HG03575 (cell line): ENCODE data around the gene DSCAML1.

ENCODE experiments used
- ATAC-seq: cut with Tn5 transposase; IDR thresholded peaks from one replicate; pipeline ENCODE4 v1.9.1; 2021; ENCODE audit not compliant: unreplicated experiment, insufficient number of reproducible peaks, low FRiP score; ENCODE audit errors: extremely low read depth

The DSCAML1 gene, protein sequence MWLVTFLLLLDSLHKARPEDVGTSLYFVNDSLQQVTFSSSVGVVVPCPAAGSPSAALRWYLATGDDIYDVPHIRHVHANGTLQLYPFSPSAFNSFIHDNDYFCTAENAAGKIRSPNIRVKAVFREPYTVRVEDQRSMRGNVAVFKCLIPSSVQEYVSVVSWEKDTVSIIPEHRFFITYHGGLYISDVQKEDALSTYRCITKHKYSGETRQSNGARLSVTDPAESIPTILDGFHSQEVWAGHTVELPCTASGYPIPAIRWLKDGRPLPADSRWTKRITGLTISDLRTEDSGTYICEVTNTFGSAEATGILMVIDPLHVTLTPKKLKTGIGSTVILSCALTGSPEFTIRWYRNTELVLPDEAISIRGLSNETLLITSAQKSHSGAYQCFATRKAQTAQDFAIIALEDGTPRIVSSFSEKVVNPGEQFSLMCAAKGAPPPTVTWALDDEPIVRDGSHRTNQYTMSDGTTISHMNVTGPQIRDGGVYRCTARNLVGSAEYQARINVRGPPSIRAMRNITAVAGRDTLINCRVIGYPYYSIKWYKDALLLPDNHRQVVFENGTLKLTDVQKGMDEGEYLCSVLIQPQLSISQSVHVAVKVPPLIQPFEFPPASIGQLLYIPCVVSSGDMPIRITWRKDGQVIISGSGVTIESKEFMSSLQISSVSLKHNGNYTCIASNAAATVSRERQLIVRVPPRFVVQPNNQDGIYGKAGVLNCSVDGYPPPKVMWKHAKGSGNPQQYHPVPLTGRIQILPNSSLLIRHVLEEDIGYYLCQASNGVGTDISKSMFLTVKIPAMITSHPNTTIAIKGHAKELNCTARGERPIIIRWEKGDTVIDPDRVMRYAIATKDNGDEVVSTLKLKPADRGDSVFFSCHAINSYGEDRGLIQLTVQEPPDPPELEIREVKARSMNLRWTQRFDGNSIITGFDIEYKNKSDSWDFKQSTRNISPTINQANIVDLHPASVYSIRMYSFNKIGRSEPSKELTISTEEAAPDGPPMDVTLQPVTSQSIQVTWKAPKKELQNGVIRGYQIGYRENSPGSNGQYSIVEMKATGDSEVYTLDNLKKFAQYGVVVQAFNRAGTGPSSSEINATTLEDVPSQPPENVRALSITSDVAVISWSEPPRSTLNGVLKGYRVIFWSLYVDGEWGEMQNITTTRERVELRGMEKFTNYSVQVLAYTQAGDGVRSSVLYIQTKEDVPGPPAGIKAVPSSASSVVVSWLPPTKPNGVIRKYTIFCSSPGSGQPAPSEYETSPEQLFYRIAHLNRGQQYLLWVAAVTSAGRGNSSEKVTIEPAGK (N-terminal part only)

DNA sequence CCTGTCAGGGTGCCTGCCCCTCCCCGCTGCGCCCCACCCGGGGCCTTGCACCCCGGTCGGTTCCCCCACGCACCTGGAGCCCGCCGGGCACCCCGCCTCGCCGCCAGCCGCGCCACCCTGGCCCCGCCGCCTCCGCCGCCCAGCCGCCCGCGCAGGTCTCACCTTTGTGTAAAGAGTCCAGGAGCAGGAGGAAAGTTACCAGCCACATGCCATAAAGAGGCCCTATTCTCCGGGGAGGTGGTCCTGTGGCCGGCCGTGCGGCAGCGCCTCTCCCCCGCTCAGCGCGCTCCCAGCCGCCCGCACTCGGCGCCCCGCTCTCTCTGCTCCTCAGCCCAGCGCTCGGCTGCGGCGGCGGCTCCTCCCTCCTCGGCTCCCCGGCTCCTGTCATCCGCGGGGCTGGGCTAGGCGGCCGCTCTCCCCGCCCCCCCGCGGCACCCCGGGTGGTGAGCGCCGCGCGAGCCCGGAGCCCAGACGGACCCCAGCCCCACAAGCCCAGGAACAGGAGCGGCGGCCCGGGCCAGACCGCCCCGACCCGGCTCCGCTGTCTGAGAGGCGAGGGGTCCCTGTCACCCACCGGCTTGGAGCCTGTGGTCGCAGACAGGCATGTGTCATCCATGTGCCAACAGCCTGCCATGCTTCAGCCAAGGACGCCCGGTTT lies at the start of gene DSCAML1:
Gene DSCAML1, minus strand, starts transcription at position 345 of the 658 bp plus-strand sequence. Its CDS starts 137 bp downstream, at position 208.
- no peak for ATAC-seq

- no peak for ATAC-seq
Measured at GRCh38 chr11:117843666-117844484, 46.9 kb upstream of the DSCAML1 start.

- no peak for ATAC-seq
Measured at GRCh38 chr11:117842131-117842941, 45.3 kb upstream of the DSCAML1 start.

GRCh38 chr11:117841551-117842031 lies 44.6 kb upstream of the DSCAML1 start:
- ATAC-seq: no peak

GRCh38 chr11:117840881-117841550 lies 44.0 kb upstream of the DSCAML1 start:
- no peak for ATAC-seq

- no peak for ATAC-seq
Measured at GRCh38 chr11:117839936-117840813, 43.2 kb upstream of the DSCAML1 start.

GRCh38 chr11:117839380-117839881 lies 42.4 kb upstream of the DSCAML1 start:
- no peak for ATAC-seq

- ATAC-seq: no peak
Measured at GRCh38 chr11:117838901-117839300, 41.9 kb upstream of the DSCAML1 start.

GRCh38 chr11:117837791-117838190 lies 40.8 kb upstream of the DSCAML1 start:
- ATAC-seq: no peak

DNA sequence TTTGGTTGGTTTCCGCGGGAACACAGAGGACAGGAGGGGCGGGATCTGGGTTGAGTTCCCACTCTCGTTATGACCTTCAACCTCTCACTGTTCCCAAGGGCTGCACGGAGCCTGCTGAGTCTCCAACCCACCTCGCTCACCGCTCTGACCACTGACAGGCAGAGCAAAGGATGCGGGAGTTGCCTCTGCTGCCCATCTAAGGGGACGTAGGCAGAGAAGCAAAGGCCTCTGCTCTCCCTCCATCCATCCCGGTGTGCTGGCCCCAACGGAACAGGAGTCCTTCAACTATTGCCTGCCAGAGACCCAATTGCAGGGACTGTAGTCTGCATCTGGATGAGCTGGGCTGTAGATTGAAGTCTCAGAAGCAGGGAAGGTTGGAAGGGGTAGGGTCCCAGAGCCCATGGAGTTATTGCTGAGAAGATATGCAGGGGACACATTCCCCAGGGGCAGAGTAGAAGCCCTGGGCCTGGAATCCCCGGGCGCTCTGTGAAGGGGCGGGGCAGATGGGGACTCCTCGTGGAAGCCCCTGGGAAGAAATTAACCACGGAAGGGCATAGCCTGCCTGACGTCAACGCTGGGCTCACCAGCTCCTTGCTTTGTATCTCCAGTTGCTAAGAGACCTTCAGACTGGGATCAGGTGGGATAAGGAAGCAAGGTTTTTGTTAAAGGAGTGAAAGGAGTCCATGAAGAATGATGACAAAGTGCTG lies 40.2 kb upstream of the DSCAML1 start:
- ATAC-seq: no peak

- no peak for ATAC-seq
Measured at GRCh38 chr11:117836077-117836960, 39.3 kb upstream of the DSCAML1 start.

DNA sequence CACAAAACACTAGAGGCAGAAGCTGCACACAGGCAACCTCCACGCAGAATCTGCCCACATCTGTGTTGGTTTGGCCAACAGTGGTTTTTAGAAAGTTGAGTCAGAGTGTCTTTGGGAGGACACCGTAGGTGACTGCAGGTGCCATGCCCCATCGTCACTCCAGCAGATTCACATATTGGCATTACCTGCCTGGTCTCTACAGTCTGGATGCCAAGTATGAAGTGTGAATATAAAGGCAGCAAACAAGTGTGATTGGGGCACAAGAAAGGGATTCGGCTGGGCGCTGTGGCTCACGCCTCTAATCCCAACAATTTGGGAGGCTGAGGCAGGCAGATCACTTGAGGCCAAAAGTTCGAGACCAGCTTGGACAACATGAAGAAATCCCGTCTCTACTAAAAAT lies 38.6 kb upstream of the DSCAML1 start:
- ATAC-seq: no peak

DNA sequence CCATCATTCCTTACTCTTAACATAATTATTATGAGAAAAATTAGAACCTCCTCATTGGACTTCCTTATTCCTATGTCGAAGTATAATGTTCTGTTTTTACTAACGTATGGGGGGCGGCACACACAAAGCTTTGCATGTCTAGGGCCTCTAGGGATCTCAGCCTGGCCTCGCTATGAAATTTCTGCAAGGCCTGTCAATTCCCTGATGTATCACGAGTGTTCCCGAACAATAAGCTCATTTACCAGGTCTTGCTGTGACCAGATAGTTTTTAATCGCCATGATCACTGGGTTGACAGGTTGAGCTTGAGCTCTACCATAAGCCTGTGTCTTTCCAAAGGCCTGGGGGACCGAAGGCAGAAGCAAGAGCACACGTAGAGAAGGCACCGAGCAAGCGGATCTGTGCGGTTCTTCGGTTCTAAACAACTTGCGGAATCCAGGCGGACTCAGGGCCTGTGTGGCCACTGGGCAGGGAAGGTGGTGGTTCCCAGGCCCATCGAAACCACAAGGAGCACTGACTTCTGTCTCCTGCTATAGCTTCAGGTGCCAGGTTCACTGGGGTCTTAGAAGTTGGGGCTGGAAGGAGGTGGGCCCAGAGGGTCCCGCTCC lies 37.9 kb upstream of the DSCAML1 start:
- ATAC-seq: no peak
